ENCODE measurements around the gene DPH3. TPM values are rescaled to one million over a fixed set of nuclear protein-coding genes. Genes with fewer than 3 reads are reported as not detected.

DPH3 gene
- total RNA-seq, 5 donors from 2014 or later (not counting 1 experiment from before 2014, with no cell fraction given): 13.1 to 19.0 (median 14.4) TPM

DNA sequence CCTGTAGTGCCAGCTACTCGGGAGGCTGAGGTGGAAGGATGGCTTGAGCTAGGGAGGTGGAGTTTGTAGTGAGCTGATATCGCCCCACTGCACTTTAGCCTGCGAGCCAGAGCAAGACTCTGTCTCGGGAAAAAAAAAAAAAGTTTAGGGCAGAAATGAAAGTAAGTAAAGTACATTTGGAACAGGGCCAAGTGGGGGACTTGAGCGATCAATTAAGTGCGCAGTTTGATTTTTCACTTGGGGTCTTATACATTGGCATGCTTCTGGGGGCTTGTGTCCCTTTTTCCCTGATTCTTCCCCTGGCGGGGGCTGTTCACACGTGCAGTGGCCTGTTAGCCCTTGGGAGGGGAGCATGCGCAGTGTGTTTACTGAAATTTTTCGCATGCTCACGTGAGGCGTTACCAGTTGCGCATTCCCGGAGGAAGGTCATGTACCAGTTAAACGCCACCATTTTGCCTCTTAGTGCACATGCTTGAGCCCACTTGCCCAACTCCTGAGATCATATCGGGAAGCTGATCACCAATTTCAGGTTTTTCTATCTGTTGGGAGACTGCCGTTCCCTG lies 48.3 kb downstream of the DPH3 start:
- H3K36me3 Mint-ChIP-seq: no peaks in the 10 kb centered on the region
- WGBS (ENCODE audit: insufficient coverage): 91% methylated on average over 16 of the region's 17 CpGs
- Histone ChIP-seq H3K36me3 (ENCODE audit: control insufficient read depth in 2 of 2, extremely low read depth in 1 of 2, insufficient read depth in 1 of 2, low read length in 1 of 2) (no peaks in the 10 kb centered on the region), H3K4me1 (ENCODE audit: control insufficient read depth in 1 of 2, extremely low read depth in 1 of 2, insufficient read depth in 2 of 2, low read length in 2 of 2) (no peaks in the 10 kb centered on the region), H3K9me3 (no peaks in the 10 kb centered on the region), H3K27ac (ENCODE audit: low read length) (no peak overlapping the region), H3K4me3 (ENCODE audit: control insufficient read depth in 1 of 2, extremely low read depth in 1 of 2, low read length in 1 of 2) (no peak overlapping the region), H3K27me3 (replicated peaks in 1 of 2; ENCODE audit: control insufficient read depth in 2 of 2, extremely low read depth in 1 of 2, insufficient read depth in 2 of 2, low read length in 1 of 2) (peaks cover 0 to 10% of the 10 kb centered on the region in 2 experiments)
- DNase-seq (no peak), ATAC-seq (replicated peaks in 1 of 4) (no peak)
- CTCF ChIA-PET: interaction anchor here in 1 of 2 donors (0.7 kb wide), 1 partner anchor 1974 kb away, joined by 4 read pairs; no protein-coding TSS in a partner anchor
- H3K27ac Mint-ChIP-seq: no peak overlapping the region
- no peaks in the 10 kb centered on the region for H3K9me3 Mint-ChIP-seq
- peaks cover 0 to 2% of the 10 kb centered on the region in 2 donors for H3K27me3 Mint-ChIP-seq
- POLR2A ChIA-PET: interaction anchor here in 1 of 2 donors (0.6 kb wide), 1 partner anchor 283 kb away, joined by 4 read pairs; no protein-coding TSS in a partner anchor
- H3K4me1 Mint-ChIP-seq: no peaks in the 10 kb centered on the region
- no peak overlapping the region for H3K4me3 Mint-ChIP-seq

DNA sequence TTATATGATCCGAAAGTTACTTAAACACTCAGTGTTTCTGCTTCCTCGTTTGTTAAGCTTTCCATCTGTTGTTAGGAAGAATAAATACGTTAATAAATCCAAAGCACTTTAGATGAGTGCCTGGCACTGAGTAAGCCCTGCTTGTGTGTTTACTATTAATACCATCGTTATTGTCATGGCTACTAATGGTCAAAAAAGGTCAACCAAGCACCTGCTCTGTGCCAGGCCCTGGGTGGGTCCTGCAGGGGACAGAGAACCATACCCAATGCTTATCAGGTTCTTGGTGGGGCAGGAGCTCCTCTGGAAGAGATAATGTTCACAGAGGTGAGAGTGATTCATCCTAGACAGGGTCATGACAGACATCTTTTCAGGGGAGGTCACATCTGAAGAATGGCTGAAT lies 50.4 kb downstream of the DPH3 start:
- ATAC-seq (replicated peaks in 1 of 4) (no peak), DNase-seq (no peak)
- Mint-ChIP-seq H3K27ac (no peak overlapping the region), H3K36me3 (no peaks in the 10 kb centered on the region), H3K4me3 (no peak overlapping the region), H3K27me3 (peaks cover 0 to 2% of the 10 kb centered on the region in 2 donors), H3K4me1 (no peaks in the 10 kb centered on the region), H3K9me3 (no peaks in the 10 kb centered on the region)
- WGBS (ENCODE audit: insufficient coverage): no CpG with 5 or more reads among the region's 4 CpGs
- no peaks in the 10 kb centered on the region for H3K4me1 ChIP-seq (ENCODE audit: control insufficient read depth in 1 of 2, extremely low read depth in 1 of 2, insufficient read depth in 2 of 2, low read length in 2 of 2)
- ChIA-PET POLR2A (no interaction called here), CTCF (no interaction called here)
- H3K27me3 ChIP-seq (replicated peaks in 1 of 2; ENCODE audit: control insufficient read depth in 2 of 2, extremely low read depth in 1 of 2, insufficient read depth in 2 of 2, low read length in 1 of 2): peaks cover 0 to 10% of the 10 kb centered on the region in 2 experiments
- no peak overlapping the region for H3K4me3 ChIP-seq (ENCODE audit: control insufficient read depth in 1 of 2, extremely low read depth in 1 of 2, low read length in 1 of 2)
- H3K9me3 ChIP-seq: no peaks in the 10 kb centered on the region
- H3K27ac ChIP-seq (ENCODE audit: low read length): no peak overlapping the region
- no peaks in the 10 kb centered on the region for H3K36me3 ChIP-seq (ENCODE audit: control insufficient read depth in 2 of 2, extremely low read depth in 1 of 2, insufficient read depth in 1 of 2, low read length in 1 of 2)

DNA sequence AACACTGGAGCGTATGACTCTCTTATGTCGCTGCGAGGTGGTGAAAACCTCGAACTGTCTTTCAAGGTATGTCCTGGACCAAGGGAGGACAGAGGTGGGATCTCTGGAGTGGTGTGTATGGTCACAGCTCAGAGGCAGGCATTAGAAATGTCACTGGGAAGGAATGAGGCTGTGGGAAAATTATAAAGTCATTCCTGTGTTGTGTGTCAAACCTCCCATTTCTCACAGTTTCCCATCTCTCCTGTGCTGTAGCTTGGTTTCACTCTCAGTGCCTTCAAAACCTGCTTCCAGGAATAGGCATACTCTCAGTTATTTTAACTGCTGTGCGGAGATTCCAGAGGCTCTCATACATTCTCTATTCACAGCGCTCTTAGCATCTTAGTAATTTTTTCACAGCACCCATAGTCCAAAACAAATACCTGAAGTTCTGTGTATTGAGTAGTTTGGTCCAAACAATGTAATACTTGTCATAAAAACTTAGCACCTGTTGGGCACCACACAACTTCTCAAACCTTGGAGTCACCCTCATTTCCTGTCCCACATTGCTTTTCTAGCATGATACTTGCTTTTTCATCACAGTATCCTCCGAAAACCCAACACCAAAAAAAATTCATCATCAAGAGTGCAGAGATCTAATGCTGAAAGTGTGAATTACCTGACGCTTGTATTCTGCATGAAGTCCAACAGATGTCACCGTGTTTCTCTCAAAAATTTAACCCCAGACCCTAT lies 53.4 kb downstream of the DPH3 start:
- no peak overlapping the region for H3K4me3 ChIP-seq (ENCODE audit: control insufficient read depth in 1 of 2, extremely low read depth in 1 of 2, low read length in 1 of 2)
- H3K27ac ChIP-seq (ENCODE audit: low read length): no peak overlapping the region
- H3K9me3 ChIP-seq: no peaks in the 10 kb centered on the region
- peaks cover 0 to 4% of the 10 kb centered on the region in 2 donors for H3K27me3 Mint-ChIP-seq
- no peaks in the 10 kb centered on the region for H3K9me3 Mint-ChIP-seq
- no peaks in the 10 kb centered on the region for H3K4me1 ChIP-seq (ENCODE audit: control insufficient read depth in 1 of 2, extremely low read depth in 1 of 2, insufficient read depth in 2 of 2, low read length in 2 of 2)
- H3K4me3 Mint-ChIP-seq: no peak overlapping the region
- H3K36me3 ChIP-seq (ENCODE audit: control insufficient read depth in 2 of 2, extremely low read depth in 1 of 2, insufficient read depth in 1 of 2, low read length in 1 of 2): no peaks in the 10 kb centered on the region
- POLR2A ChIA-PET: interaction anchor here in 1 of 2 donors (0.6 kb wide), 1 partner anchor 10 kb away, joined by 3 read pairs; no protein-coding TSS in a partner anchor
- no peaks in the 10 kb centered on the region for H3K4me1 Mint-ChIP-seq
- H3K36me3 Mint-ChIP-seq: no peaks in the 10 kb centered on the region
- CTCF ChIA-PET: no interaction called here
- DNase-seq (no peak), ATAC-seq (replicated peaks in 1 of 4) (no peak)
- no peak overlapping the region for H3K27ac Mint-ChIP-seq
- peaks cover 0 to 10% of the 10 kb centered on the region in 2 experiments for H3K27me3 ChIP-seq (replicated peaks in 1 of 2; ENCODE audit: control insufficient read depth in 2 of 2, extremely low read depth in 1 of 2, insufficient read depth in 2 of 2, low read length in 1 of 2)
- 86% methylated on average over 5 of the region's 9 CpGs for WGBS (ENCODE audit: insufficient coverage)

Other genes starting within 250 kb of the DPH3 start
- gene GALNT15, start 90.3 kb downstream of the DPH3 start, total RNA-seq: under 1 TPM in 1 of 5 donors, not detected in 4; 0.06 TPM
- 100 to 1,000 TPM in 3 of 5 donors, 10 to 100 TPM in 2; 78.5 to 218 (median 101) TPM for gene OXNAD1, start 269 bp upstream of the DPH3 start, total RNA-seq
- 10 to 100 TPM; 55.5 to 73.4 (median 70.7) TPM for gene RFTN1, start 248.8 kb upstream of the DPH3 start, total RNA-seq